Measurements from ENCODE around the gene SEC11C. TPM values are rescaled to one million over a fixed set of nuclear protein-coding genes. Genes with fewer than 3 reads are reported as not detected.

SEC11C gene
- total and polyA plus RNA-seq, 9 of the 15 experiments (the other 6 are each of a cell fraction or from before 2014, with no cell fraction given), result 22.0 to 71.3 (median 36.5) TPM

GRCh38 chr18:59149416-59149815 is 9.7 kb downstream of the SEC11C start:
- H3K27ac ChIP-seq (ENCODE audit: extremely low read depth, low read depth, low read length), result no peak overlapping the region
- TF ChIP-seq ZNF347 (CRISPR knock-in tag; IDR thresholded peaks at IDR 0.05; ENCODE audit: low read depth) (no peak), TSC22D4 (tag; IDR thresholded peaks at IDR 0.05) (no peak), SREBF2 (CRISPR knock-in tag; IDR thresholded peaks at IDR 0.05) (no peak), ZNF121 (CRISPR knock-in tag; conservative IDR thresholded peaks at IDR 0.05) (no peak), ZKSCAN1 (IDR thresholded peaks at IDR 0.05; ENCODE audit: low read depth, low read length) (no peak), FOXP1 (CRISPR knock-in tag; IDR thresholded peaks at IDR 0.05) (no peak), NFE2 (IDR thresholded peaks at IDR 0.05; ENCODE audit: low read depth) (no peak), COPS2 (conservative IDR thresholded peaks at IDR 0.05) (no peak), MXD1 (CRISPR knock-in tag; IDR thresholded peaks at IDR 0.05; ENCODE audit: borderline replicate concordance, poor library complexity, severe bottlenecking) (no peak), KDM4B (IDR thresholded peaks at IDR 0.05; ENCODE audit: borderline replicate concordance in 2 of 2, low read depth in 1 of 2) (no peak), TBL1XR1 (IDR thresholded peaks at IDR 0.05; ENCODE audit: low read length in 2 of 2) (no peak), SLC30A9 (CRISPR knock-in tag; IDR thresholded peaks at IDR 0.05) (no peak)
- TF ChIP-seq, protein P1, sequence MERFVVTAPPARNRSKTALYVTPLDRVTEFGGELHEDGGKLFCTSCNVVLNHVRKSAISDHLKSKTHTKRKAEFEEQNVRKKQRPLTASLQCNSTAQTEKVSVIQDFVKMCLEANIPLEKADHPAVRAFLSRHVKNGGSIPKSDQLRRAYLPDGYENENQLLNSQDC (CRISPR knock-in tag; IDR thresholded peaks at IDR 0.05), result no peak
- no TSS peak for BruUV-seq (replicated peaks)
- FAIRE-seq (no peak), DNase-seq (ENCODE audit: extremely low read depth in 1 of 4, low spot score in 3 of 4) (no peak), ATAC-seq (no peak)
- in situ Hi-C loops (cut with MboI) (no loop called here), intact Hi-C loops (cut with micrococcal nuclease) (no loop called here)
- 75% methylated on average over 8 of the region's 8 CpGs for WGBS (ENCODE audit: insufficient coverage, low coverage, missing lambda C conversion rate)
- H3K79me2 ChIP-seq (ENCODE audit: control insufficient read depth, insufficient read depth, low read length), result no peaks in the 10 kb centered on the region
- H4K20me1 ChIP-seq (replicated peaks; ENCODE audit: control insufficient read depth, insufficient read depth, low read length), result no peaks in the 10 kb centered on the region
- ChIA-PET POLR2A (no interaction called here), CTCF (ENCODE audit: low intra/inter-chr PET ratio) (no interaction called here)
- H3K9ac ChIP-seq (ENCODE audit: insufficient read depth in 1 of 2, low read depth in 2 of 2, low read length in 2 of 2), result no peak overlapping the region
- H3K27me3 ChIP-seq (ENCODE audit: control insufficient read depth in 2 of 2, insufficient read depth in 2 of 2, low read length in 2 of 2), result no peaks in the 10 kb centered on the region
- H2AFZ ChIP-seq (ENCODE audit: low read depth, low read length), result no peak overlapping the region
- no peaks in the 10 kb centered on the region for H3K4me1 ChIP-seq (replicated peaks in 1 of 2; ENCODE audit: control insufficient read depth in 2 of 2, insufficient read depth in 2 of 2, low read length in 2 of 2)
- no peaks in the 10 kb centered on the region for H3K9me1 ChIP-seq (ENCODE audit: control insufficient read depth, insufficient read depth, low read length)
- peaks cover 4% of the 10 kb centered on the region; the same call in 1 of the 3 replicates for H3K36me3 ChIP-seq (ENCODE audit: control insufficient read depth, insufficient read depth, low read length)
- H3K9me3 ChIP-seq (replicated peaks; ENCODE audit: control insufficient read depth, insufficient read depth, low read depth, low read length), result no peaks in the 10 kb centered on the region
- no peak overlapping the region for H3K4me3 ChIP-seq
- no peak overlapping the region for H3K4me2 ChIP-seq (ENCODE audit: insufficient read depth, low read length)
